HEK293 (cell line): ENCODE measurements around the gene KRT13.

Experiments
- CTCF ChIA-PET: fragments of 350-600 bp; formaldehyde crosslinking; extraction: SDS; loops from one replicate; lab custom pipeline; 2021; ENCODE audit warnings: antibody characterized with exemption; lab: Yijun Ruan, JAX
- POLR2A ChIA-PET: fragments of 300-600 bp; formaldehyde crosslinking; extraction: SDS; loops from one replicate; lab custom pipeline; 2020; ENCODE audit warnings: antibody characterized with exemption, inconsistent platforms; lab: Yijun Ruan, JAX
- H3K27ac ChIP-seq: fragments of 200-500 bp; sonication (Bioruptor generic); 2 replicates; pipeline ENCODE4 v1.5.1; 2014; ENCODE audit warnings: low read depth, low read length, control low read depth, inconsistent platforms; ENCODE audit errors: extremely low read depth
- H3K36me3 ChIP-seq, 2 experiments: fragments of 200-500 bp in 1 of 2; sonication (Bioruptor generic) in 1 of 2; 1 replicate in 1 of 2; 2 replicates in 1 of 2; pipeline ENCODE4 v1.5.1; 2014 to 2017; ENCODE audit warnings: inconsistent platforms in 2 of 2, low read length in 2 of 2; ENCODE audit not compliant: control insufficient read depth in 2 of 2, insufficient read depth in 1 of 2
- H3K4me1 ChIP-seq: fragments of 200-500 bp; sonication (Bioruptor generic); 2 replicates; pipeline ENCODE4 v1.5.1; 2014; ENCODE audit warnings: mild to moderate bottlenecking, low read length, inconsistent platforms; ENCODE audit not compliant: control insufficient read depth, insufficient read depth
- H3K4me3 ChIP-seq: 2 replicates; pipeline ENCODE4 v1.5.1; 2011; ENCODE audit warnings: low read depth, mild to moderate bottlenecking, control low read depth, low read length, moderate library complexity
- H3K9me3 ChIP-seq: fragments of 200-500 bp; sonication (Bioruptor generic); 2 replicates; pipeline ENCODE4 v1.5.1; 2014; ENCODE audit warnings: low read depth, low read length, inconsistent platforms; ENCODE audit not compliant: control insufficient read depth, insufficient read depth
- GLI2 ChIP-seq: fragments of 450-650 bp; formaldehyde crosslinking; IDR thresholded peaks from 2 replicates; pipeline ENCODE4; 2017; ENCODE audit warnings: missing biosample characterization, missing genetic modification characterization, low read depth, borderline replicate concordance
- GLIS2 ChIP-seq: fragments of 450-650 bp; formaldehyde crosslinking; IDR thresholded peaks from 2 replicates; pipeline ENCODE4 v1.5.1; 2016; ENCODE audit warnings: missing biosample characterization, missing genetic modification characterization
- HOXC10 ChIP-seq: sonication (generic); formaldehyde crosslinking; IDR thresholded peaks from 2 replicates; pipeline ENCODE4 v1.8.1; 2023; ENCODE audit warnings: mild to moderate bottlenecking, missing genetic modification reagents
- HOXD13 ChIP-seq: sonication (generic); formaldehyde crosslinking; IDR thresholded peaks from 2 replicates; pipeline ENCODE4 v1.8.0; 2022; ENCODE audit warnings: missing genetic modification reagents, borderline replicate concordance
- IKZF3 ChIP-seq: fragments of 450-650 bp; IDR thresholded peaks from 2 replicates; pipeline ENCODE4 v1.5.0; 2018; ENCODE audit warnings: missing biosample characterization, mild to moderate bottlenecking, missing genetic modification characterization, moderate library complexity
- OSR2 ChIP-seq: fragments of 450-650 bp; formaldehyde crosslinking; IDR thresholded peaks from 2 replicates; pipeline ENCODE4 v1.5.1; 2016; ENCODE audit warnings: missing biosample characterization, missing genetic modification characterization
- PATZ1 ChIP-seq: fragments of 450-650 bp; formaldehyde crosslinking; IDR thresholded peaks from 2 replicates; pipeline ENCODE4 v1.5.1; 2016; ENCODE audit warnings: missing biosample characterization, missing genetic modification characterization
- PBX3 ChIP-seq: sonication (generic); formaldehyde crosslinking; IDR thresholded peaks from 2 replicates; pipeline ENCODE4 v1.8.1; 2022; ENCODE audit warnings: mild to moderate bottlenecking, moderate library complexity, missing genetic modification reagents
- SP7 ChIP-seq: fragments of 450-650 bp; formaldehyde crosslinking; IDR thresholded peaks from 2 replicates; pipeline ENCODE4 v1.5.1; 2016; ENCODE audit warnings: missing biosample characterization, missing genetic modification characterization
- ZBTB20 ChIP-seq: fragments of 450-650 bp; formaldehyde crosslinking; IDR thresholded peaks from 2 replicates; pipeline ENCODE4 v1.5.1; 2016; ENCODE audit warnings: missing biosample characterization, missing genetic modification characterization
- ZNF112 ChIP-seq: fragments of 450-650 bp; formaldehyde crosslinking; IDR thresholded peaks from 2 replicates; pipeline ENCODE4 v1.5.0; 2017; ENCODE audit warnings: missing biosample characterization, missing genetic modification characterization
- ZNF2 ChIP-seq: fragments of 450-650 bp; formaldehyde crosslinking; IDR thresholded peaks from 2 replicates; pipeline ENCODE4 v1.5.1; 2016; ENCODE audit warnings: missing biosample characterization, missing genetic modification characterization
- ZNF37A ChIP-seq: fragments of 450-650 bp; IDR thresholded peaks from 2 replicates; pipeline ENCODE4 v1.5.1; 2018; ENCODE audit warnings: missing biosample characterization, missing genetic modification characterization
- ZNF624 ChIP-seq: fragments of 450-650 bp; formaldehyde crosslinking; IDR thresholded peaks from 2 replicates; pipeline ENCODE4 v1.5.1; 2017; ENCODE audit warnings: missing biosample characterization, missing genetic modification characterization
- ZNF776 ChIP-seq: fragments of 450-650 bp; formaldehyde crosslinking; IDR thresholded peaks from 2 replicates; pipeline ENCODE4 v1.5.0; 2017; ENCODE audit warnings: missing biosample characterization, missing genetic modification characterization, borderline replicate concordance
- ZNF785 ChIP-seq: fragments of 450-650 bp; formaldehyde crosslinking; IDR thresholded peaks from 2 replicates; pipeline ENCODE4 v1.5.1; 2016; ENCODE audit warnings: missing biosample characterization, missing genetic modification characterization
- ZNF837 ChIP-seq: fragments of 450-650 bp; formaldehyde crosslinking; IDR thresholded peaks from 2 replicates; pipeline ENCODE4 v1.5.1; 2016; ENCODE audit warnings: missing biosample characterization, missing genetic modification characterization
- ZNF843 ChIP-seq: fragments of 450-650 bp; formaldehyde crosslinking; IDR thresholded peaks from 2 replicates; pipeline ENCODE4 v1.5.1; 2016; ENCODE audit warnings: missing biosample characterization, missing genetic modification characterization
- TF ChIP-seq, protein P1 (sequence below): fragments of 450-650 bp; formaldehyde crosslinking; IDR thresholded peaks from 2 replicates; pipeline ENCODE4 v1.5.1; 2016; ENCODE audit warnings: missing biosample characterization, missing genetic modification characterization, borderline replicate concordance
- TF ChIP-seq, protein P2 (sequence below): fragments of 450-650 bp; formaldehyde crosslinking; IDR thresholded peaks from 2 replicates; pipeline ENCODE4 v1.5.1; 2016; ENCODE audit warnings: missing biosample characterization, missing genetic modification characterization
- TF ChIP-seq, protein P3 (sequence below): fragments of 450-650 bp; formaldehyde crosslinking; IDR thresholded peaks from 2 replicates; pipeline ENCODE4 v1.5.1; 2016; ENCODE audit warnings: missing biosample characterization, missing genetic modification characterization

Gene KRT13

GRCh38 chr17:41520821-41521521 lies 15.6 kb upstream of the KRT13 start (continued):
- TF ChIP-seq, protein P1, sequence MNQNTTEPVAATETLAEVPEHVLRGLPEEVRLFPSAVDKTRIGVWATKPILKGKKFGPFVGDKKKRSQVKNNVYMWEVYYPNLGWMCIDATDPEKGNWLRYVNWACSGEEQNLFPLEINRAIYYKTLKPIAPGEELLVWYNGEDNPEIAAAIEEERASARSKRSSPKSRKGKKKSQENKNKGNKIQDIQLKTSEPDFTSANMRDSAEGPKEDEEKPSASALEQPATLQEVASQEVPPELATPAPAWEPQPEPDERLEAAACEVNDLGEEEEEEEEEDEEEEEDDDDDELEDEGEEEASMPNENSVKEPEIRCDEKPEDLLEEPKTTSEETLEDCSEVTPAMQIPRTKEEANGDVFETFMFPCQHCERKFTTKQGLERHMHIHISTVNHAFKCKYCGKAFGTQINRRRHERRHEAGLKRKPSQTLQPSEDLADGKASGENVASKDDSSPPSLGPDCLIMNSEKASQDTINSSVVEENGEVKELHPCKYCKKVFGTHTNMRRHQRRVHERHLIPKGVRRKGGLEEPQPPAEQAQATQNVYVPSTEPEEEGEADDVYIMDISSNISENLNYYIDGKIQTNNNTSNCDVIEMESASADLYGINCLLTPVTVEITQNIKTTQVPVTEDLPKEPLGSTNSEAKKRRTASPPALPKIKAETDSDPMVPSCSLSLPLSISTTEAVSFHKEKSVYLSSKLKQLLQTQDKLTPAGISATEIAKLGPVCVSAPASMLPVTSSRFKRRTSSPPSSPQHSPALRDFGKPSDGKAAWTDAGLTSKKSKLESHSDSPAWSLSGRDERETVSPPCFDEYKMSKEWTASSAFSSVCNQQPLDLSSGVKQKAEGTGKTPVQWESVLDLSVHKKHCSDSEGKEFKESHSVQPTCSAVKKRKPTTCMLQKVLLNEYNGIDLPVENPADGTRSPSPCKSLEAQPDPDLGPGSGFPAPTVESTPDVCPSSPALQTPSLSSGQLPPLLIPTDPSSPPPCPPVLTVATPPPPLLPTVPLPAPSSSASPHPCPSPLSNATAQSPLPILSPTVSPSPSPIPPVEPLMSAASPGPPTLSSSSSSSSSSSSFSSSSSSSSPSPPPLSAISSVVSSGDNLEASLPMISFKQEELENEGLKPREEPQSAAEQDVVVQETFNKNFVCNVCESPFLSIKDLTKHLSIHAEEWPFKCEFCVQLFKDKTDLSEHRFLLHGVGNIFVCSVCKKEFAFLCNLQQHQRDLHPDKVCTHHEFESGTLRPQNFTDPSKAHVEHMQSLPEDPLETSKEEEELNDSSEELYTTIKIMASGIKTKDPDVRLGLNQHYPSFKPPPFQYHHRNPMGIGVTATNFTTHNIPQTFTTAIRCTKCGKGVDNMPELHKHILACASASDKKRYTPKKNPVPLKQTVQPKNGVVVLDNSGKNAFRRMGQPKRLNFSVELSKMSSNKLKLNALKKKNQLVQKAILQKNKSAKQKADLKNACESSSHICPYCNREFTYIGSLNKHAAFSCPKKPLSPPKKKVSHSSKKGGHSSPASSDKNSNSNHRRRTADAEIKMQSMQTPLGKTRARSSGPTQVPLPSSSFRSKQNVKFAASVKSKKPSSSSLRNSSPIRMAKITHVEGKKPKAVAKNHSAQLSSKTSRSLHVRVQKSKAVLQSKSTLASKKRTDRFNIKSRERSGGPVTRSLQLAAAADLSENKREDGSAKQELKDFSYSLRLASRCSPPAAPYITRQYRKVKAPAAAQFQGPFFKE (tag by site-specific recombination): no peak
- TF ChIP-seq OSR2 (tag by site-specific recombination) (peak; percentile 36), HOXD13 (0 out of 2 replicates have a peak, but pooled peaks have one; percentile 9), ZNF785 (no peak), ZNF843 (tag by site-specific recombination) (0 out of 2 replicates have a peak, but pooled peaks have one; percentile 22)

- ChIA-PET CTCF (interaction anchor here (1.2 to 1.9 kb wide), 3 partner anchors 30 to 143 kb away, joined by 4 to 14 read pairs (median 4); no protein-coding TSS in a partner anchor), POLR2A (interaction anchor here (1.3 kb wide), 1 partner anchor 8 kb away, joined by 3 read pairs; the partner anchor contains the start of gene KRT19)
- H3K27ac ChIP-seq: peak overlapping the region; percentile 59
- H3K36me3 ChIP-seq: peaks cover 0 to 4% of the 10 kb centered on the region in 2 experiments; a peak in 1 of 3 replicates
- peaks cover 23% of the 10 kb centered on the region for H3K4me1 ChIP-seq
- no peaks in the 10 kb centered on the region for H3K9me3 ChIP-seq
- H3K4me3 ChIP-seq: no peak overlapping the region
- peak; percentile 27; the same call in 1 of the 2 replicates for TF ChIP-seq SP7 (tag by site-specific recombination)
- TF ChIP-seq ZNF2: no peak
- TF ChIP-seq, protein P2, sequence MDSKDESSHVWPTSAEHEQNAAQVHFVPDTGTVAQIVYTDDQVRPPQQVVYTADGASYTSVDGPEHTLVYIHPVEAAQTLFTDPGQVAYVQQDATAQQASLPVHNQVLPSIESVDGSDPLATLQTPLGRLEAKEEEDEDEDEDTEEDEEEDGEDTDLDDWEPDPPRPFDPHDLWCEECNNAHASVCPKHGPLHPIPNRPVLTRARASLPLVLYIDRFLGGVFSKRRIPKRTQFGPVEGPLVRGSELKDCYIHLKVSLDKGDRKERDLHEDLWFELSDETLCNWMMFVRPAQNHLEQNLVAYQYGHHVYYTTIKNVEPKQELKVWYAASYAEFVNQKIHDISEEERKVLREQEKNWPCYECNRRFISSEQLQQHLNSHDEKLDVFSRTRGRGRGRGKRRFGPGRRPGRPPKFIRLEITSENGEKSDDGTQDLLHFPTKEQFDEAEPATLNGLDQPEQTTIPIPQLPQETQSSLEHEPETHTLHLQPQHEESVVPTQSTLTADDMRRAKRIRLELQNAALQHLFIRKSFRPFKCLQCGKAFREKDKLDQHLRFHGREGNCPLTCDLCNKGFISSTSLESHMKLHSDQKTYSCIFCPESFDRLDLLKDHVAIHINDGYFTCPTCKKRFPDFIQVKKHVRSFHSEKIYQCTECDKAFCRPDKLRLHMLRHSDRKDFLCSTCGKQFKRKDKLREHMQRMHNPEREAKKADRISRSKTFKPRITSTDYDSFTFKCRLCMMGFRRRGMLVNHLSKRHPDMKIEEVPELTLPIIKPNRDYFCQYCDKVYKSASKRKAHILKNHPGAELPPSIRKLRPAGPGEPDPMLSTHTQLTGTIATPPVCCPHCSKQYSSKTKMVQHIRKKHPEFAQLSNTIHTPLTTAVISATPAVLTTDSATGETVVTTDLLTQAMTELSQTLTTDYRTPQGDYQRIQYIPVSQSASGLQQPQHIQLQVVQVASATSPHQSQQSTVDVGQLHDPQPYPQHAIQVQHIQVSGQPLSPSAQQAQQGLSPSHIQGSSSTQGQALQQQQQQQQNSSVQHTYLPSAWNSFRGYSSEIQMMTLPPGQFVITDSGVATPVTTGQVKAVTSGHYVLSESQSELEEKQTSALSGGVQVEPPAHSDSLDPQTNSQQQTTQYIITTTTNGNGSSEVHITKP (tag by site-specific recombination): peak; percentile 49; the same call in 1 of the 2 replicates
- peak; percentile 68; the same call in 1 of the 2 replicates for TF ChIP-seq PBX3 (CRISPR knock-in tag)
- TF ChIP-seq ZNF624 (tag by site-specific recombination): no peak
- no peak for TF ChIP-seq HOXC10 (CRISPR knock-in tag)
- TF ChIP-seq IKZF3 (tag by site-specific recombination): no peak; the same call in 1 of the 2 replicates
- no peak for TF ChIP-seq GLI2 (tag by site-specific recombination)
- peak; percentile 65 for TF ChIP-seq PATZ1
- TF ChIP-seq ZNF112: no peak
- TF ChIP-seq ZNF37A (tag by site-specific recombination): no peak
- TF ChIP-seq, protein P3, sequence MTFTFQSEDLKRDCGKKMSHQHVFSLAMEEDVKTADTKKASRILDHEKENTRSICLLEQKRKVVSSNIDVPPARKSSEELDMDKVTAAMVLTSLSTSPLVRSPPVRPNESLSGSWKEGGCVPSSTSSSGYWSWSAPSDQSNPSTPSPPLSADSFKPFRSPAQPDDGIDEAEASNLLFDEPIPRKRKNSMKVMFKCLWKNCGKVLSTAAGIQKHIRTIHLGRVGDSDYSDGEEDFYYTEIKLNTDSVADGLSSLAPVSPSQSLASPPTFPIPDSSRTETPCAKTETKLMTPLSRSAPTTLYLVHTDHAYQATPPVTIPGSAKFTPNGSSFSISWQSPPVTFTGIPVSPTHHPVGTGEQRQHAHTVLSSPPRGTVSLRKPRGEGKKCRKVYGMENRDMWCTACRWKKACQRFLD (tag by site-specific recombination): no peak
- TF ChIP-seq GLIS2 (tag by site-specific recombination): 0 out of 2 replicates have a peak, but pooled peaks have one; percentile 17
- TF ChIP-seq ZNF837: no peak
- peak; percentile 49; the same call in 1 of the 2 replicates for TF ChIP-seq ZBTB20
- TF ChIP-seq ZNF776: no peak
These were observed 14.3 kb upstream of the KRT13 start for GRCh38 chr17:41519501-41520224.
